ENCODE measurements around the gene LDLRAD4.

- no peak for TF ChIP-seq POLR2A (IDR thresholded peaks at IDR 0.05; ENCODE audit: low read depth, low read length)
- no peak for TF ChIP-seq POLR2AphosphoS5 (IDR thresholded peaks at IDR 0.05; ENCODE audit: low read depth, low read length)
- TF ChIP-seq SPI1 (IDR thresholded peaks at IDR 0.05; ENCODE audit: low read depth, low read length): no peak
- TF ChIP-seq TAF1 (IDR thresholded peaks at IDR 0.05; ENCODE audit: low read depth, low read length): no peak
- no peak for TF ChIP-seq PAX5 (IDR thresholded peaks at IDR 0.05; ENCODE audit: insufficient read depth, low read length, severe bottlenecking)
These were observed 157.8 kb downstream of the LDLRAD4 start for GRCh38 chr18:13376298-13376840.

Data from GM12891 (cell line).